GM12878 (cell line): Measurements from ENCODE around the gene GRM1. TPM values are rescaled to one million over a fixed set of nuclear protein-coding genes. Genes with fewer than 3 reads are reported as not detected.

Experiments used
- ATAC-seq: fragments of 200-7000 bp; cut with Tn5 transposase; 3 replicates; pipeline ENCODE4 v1.9.1; 2020; ENCODE audit warnings: mild to moderate bottlenecking, moderate library complexity
- BruUV-seq: library from RNA; stranded (reverse); fragments of 400-500 nt; replicated peaks from 2 replicates; lab custom pipeline; 2021; lab: Mats Ljungman, UMichigan
- CTCF ChIA-PET: fragments of 300-600 bp; sonication (Branson Sonifier 250); formaldehyde crosslinking; extraction: SDS; loops from one replicate; lab custom pipeline; 2021; ENCODE audit warnings: inconsistent platforms; lab: Yijun Ruan, JAX
- POLR2A ChIA-PET: fragments of 350-600 bp; formaldehyde crosslinking; extraction: SDS; loops from one replicate; lab custom pipeline; 2021; ENCODE audit warnings: inconsistent platforms; lab: Charles Lee
- RAD21 ChIA-PET: fragments of 300-600 bp; sonication (Branson Sonifier 250); formaldehyde crosslinking; loops from one replicate; lab custom pipeline; 2023; ENCODE audit warnings: antibody characterized with exemption; ENCODE audit not compliant: unreplicated experiment; lab: Charles Lee
- SMC1A ChIA-PET: fragments of 300-600 bp; sonication (Branson Sonifier 250); formaldehyde crosslinking; loops from one replicate; lab custom pipeline; 2023; ENCODE audit not compliant: unreplicated experiment, uncharacterized antibody; lab: Charles Lee
- DNase-seq: peaks from one replicate; pipeline ENCODE4 v3.0.0-alpha.2; 2011; ENCODE audit warnings: low read depth, low spot score
- FAIRE-seq: peaks from 3 replicates; lab custom pipeline; 2011; peaks lifted over from hg19 to GRCh38; lab: Jason Lieb, UNC
- H2AFZ ChIP-seq: 2 replicates; pipeline ENCODE4 v1.6.0; 2011; ENCODE audit warnings: low read depth, low read length, control low read depth; ENCODE audit not compliant: control insufficient read depth
- H3K27ac ChIP-seq: 2 replicates; pipeline ENCODE4 v1.5.1; 2011; ENCODE audit warnings: control low read depth; ENCODE audit not compliant: control insufficient read depth, insufficient read depth
- H3K27me3 ChIP-seq, 2 experiments: replicated peaks in 1 of 2; 2 replicates each; pipeline versions ENCODE4 v1.6.0 to v1.6.1; 2011; ENCODE audit warnings: low read length in 1 of 2; ENCODE audit not compliant: control insufficient read depth in 2 of 2, insufficient read depth in 2 of 2
- H3K36me3 ChIP-seq, 2 experiments: 2 replicates each; pipeline ENCODE4 v1.5.1; 2011; ENCODE audit warnings: low read length in 1 of 2; ENCODE audit not compliant: control insufficient read depth in 2 of 2, insufficient read depth in 2 of 2
- H3K4me1 ChIP-seq: 2 replicates; pipeline ENCODE4 v1.6.1; 2011; ENCODE audit warnings: mild to moderate bottlenecking, low read length, moderate library complexity, mixed read lengths; ENCODE audit not compliant: control insufficient read depth, insufficient read depth
- H3K4me2 ChIP-seq: 2 replicates; pipeline ENCODE4 v1.6.0; 2011; ENCODE audit warnings: control low read depth; ENCODE audit not compliant: control insufficient read depth, insufficient read depth
- H3K4me3 ChIP-seq: fragments of 200-600 bp; sonication (generic); 2 replicates; pipeline ENCODE4 v1.5.1; 2016
- H3K79me2 ChIP-seq: 2 replicates; pipeline ENCODE4 v1.6.0; 2011; ENCODE audit warnings: low read length; ENCODE audit not compliant: control insufficient read depth, insufficient read depth
- H3K9ac ChIP-seq: 2 replicates; pipeline ENCODE4 v1.8.0; 2011; ENCODE audit warnings: low read length, control low read depth, mixed read lengths; ENCODE audit not compliant: control insufficient read depth, insufficient read depth
- H3K9me3 ChIP-seq: replicated peaks from 3 replicates; pipeline ENCODE4 v1.5.1; 2011; ENCODE audit warnings: mild to moderate bottlenecking, low read length; ENCODE audit not compliant: control insufficient read depth, insufficient read depth
- H4K20me1 ChIP-seq: 2 replicates; pipeline ENCODE4 v1.6.0; 2011; ENCODE audit not compliant: control insufficient read depth, insufficient read depth
- BHLHE40 ChIP-seq, 2 experiments: fragments of 450-650 bp in 1 of 2; IDR thresholded peaks; 2 replicates each; pipeline ENCODE4 v1.6.1; 2011 to 2017; ENCODE audit warnings: low read depth in 2 of 2, borderline replicate concordance in 1 of 2, improper control_type of control experiment in 1 of 2, low read length in 1 of 2, mild to moderate bottlenecking in 1 of 2
- BRCA1 ChIP-seq: IDR thresholded peaks from 2 replicates; pipeline ENCODE4 v1.6.1; 2011; ENCODE audit warnings: low read depth, low read length, improper control_type of control experiment
- CBX3 ChIP-seq: fragments of 200-600 bp; sonication (generic); IDR thresholded peaks from 2 replicates; pipeline ENCODE4 v1.6.1; 2016; ENCODE audit warnings: low read depth, borderline replicate concordance
- MYB ChIP-seq: fragments of 150-350 bp; IDR thresholded peaks from 2 replicates; pipeline ENCODE4 v1.6.1; 2014; ENCODE audit warnings: mild to moderate bottlenecking, low read depth, low read length, borderline replicate concordance
- NFYB ChIP-seq: IDR thresholded peaks from 2 replicates; pipeline ENCODE4 v1.6.1; 2011; ENCODE audit warnings: low read depth, mild to moderate bottlenecking, low read length, improper control_type of control experiment, moderate library complexity; ENCODE audit not compliant: insufficient read depth
- NR2C1 ChIP-seq: fragments of 450-650 bp; IDR thresholded peaks from 2 replicates; pipeline ENCODE4 v1.6.1; 2017; ENCODE audit warnings: antibody characterized with exemption, mild to moderate bottlenecking, moderate library complexity
- NR2C2 ChIP-seq: IDR thresholded peaks from 2 replicates; pipeline ENCODE4 v1.6.1; 2011; ENCODE audit warnings: borderline replicate concordance, low read depth; ENCODE audit not compliant: control insufficient read depth, insufficient read length
- NR2F1 ChIP-seq: fragments of 450-650 bp; conservative IDR thresholded peaks from 2 replicates; pipeline ENCODE4 v1.6.1; 2017; ENCODE audit warnings: mild to moderate bottlenecking
- POLR2A ChIP-seq: IDR thresholded peaks from 2 replicates; pipeline ENCODE4 v1.6.1; 2011; ENCODE audit warnings: low read depth, mild to moderate bottlenecking, low read length
- RBBP5 ChIP-seq: fragments of 200-600 bp; sonication (generic); conservative IDR thresholded peaks from 2 replicates; pipeline ENCODE4 v1.6.1; 2016
- REST ChIP-seq: IDR thresholded peaks from 2 replicates; pipeline ENCODE4 v1.6.1; 2012; ENCODE audit warnings: mild to moderate bottlenecking, low read depth, low read length
- SIX5 ChIP-seq: IDR thresholded peaks from 2 replicates; pipeline ENCODE4 v1.6.1; 2011; ENCODE audit warnings: mild to moderate bottlenecking, low read depth, low read length, moderate library complexity; ENCODE audit not compliant: severe bottlenecking
- SREBF2 ChIP-seq: IDR thresholded peaks from 2 replicates; pipeline ENCODE4 v1.6.1; 2012; ENCODE audit warnings: mild to moderate bottlenecking, low read length
- TARDBP ChIP-seq: IDR thresholded peaks from 2 replicates; pipeline ENCODE4 v1.6.1; 2016; ENCODE audit warnings: borderline replicate concordance
- ZBED1 ChIP-seq: IDR thresholded peaks from 2 replicates; pipeline ENCODE4 v1.6.1; 2016; ENCODE audit warnings: borderline replicate concordance
- ZNF207 ChIP-seq: fragments of 450-650 bp; IDR thresholded peaks from 2 replicates; pipeline ENCODE4 v1.6.1; 2014; ENCODE audit warnings: antibody characterized with exemption, mild to moderate bottlenecking, borderline replicate concordance
- ZZZ3 ChIP-seq: IDR thresholded peaks from 2 replicates; pipeline ENCODE4 v1.6.1; 2011; ENCODE audit warnings: low read depth; ENCODE audit not compliant: control insufficient read depth, insufficient read length
- WGBS: methylation state at CpG from one replicate; pipeline ENCODE4 v1.1.6; 2016; ENCODE audit warnings: low lambda C conversion rate; ENCODE audit not compliant: insufficient replicate concordance, insufficient coverage; ENCODE audit errors: missing lambda C conversion rate; 5-methylcytosine and 5-hydroxymethylcytosine counted together
- in situ Hi-C: fragments of 300-500 bp; cut with MboI; formaldehyde crosslinking; loops from 9 replicates; pipeline ENCODE4 v1.14.3; 2018; ENCODE audit warnings: mixed read lengths
- intact Hi-C: fragments of 100-400 bp; cut with micrococcal nuclease; formaldehyde crosslinking; loops from one replicate; pipeline ENCODE4 v1.14.2; 2022; ENCODE audit not compliant: unreplicated experiment
- polyA plus RNA-seq, 11 experiments: library from polyadenylated mRNA; depleted of rRNA in 4 of 11; unstranded in 6 of 11; stranded (reverse) in 5 of 11; fragments of >200 nt; fragmentation: Nextera tagmentation in 4 of 11; fragmentation: Illumina TruSeq in 1 of 11; extraction: Ambion mirVana in 4 of 11; extraction: Trizol in 1 of 11; gene quantifications; 1 replicate in 1 of 11; 2 replicates in 10 of 11; pipeline versions ENCODE4 v1.2.1 to v1.2.3, GENCODE V29; 2011 to 2016; ENCODE audit warnings: inconsistent platforms in 2 of 11, missing spikeins in 2 of 11, low read depth in 1 of 11
- total RNA-seq, 4 experiments: library from RNA; depleted of rRNA in 3 of 4; stranded (reverse); fragments of >200 nt in 3 of 4; fragmentation: Illumina TruSeq in 1 of 4; extraction: Trizol in 1 of 4; gene quantifications; 2 replicates each; pipeline versions ENCODE4 v1.2.1 to v1.2.3, GENCODE V29; 2013 to 2021

GRM1 gene
- total and polyA plus RNA-seq, 10 of the 15 experiments (the other 5 are each of a cell fraction or from before 2014, with no cell fraction given): 0.04 TPM; not detected in 9

DNA sequence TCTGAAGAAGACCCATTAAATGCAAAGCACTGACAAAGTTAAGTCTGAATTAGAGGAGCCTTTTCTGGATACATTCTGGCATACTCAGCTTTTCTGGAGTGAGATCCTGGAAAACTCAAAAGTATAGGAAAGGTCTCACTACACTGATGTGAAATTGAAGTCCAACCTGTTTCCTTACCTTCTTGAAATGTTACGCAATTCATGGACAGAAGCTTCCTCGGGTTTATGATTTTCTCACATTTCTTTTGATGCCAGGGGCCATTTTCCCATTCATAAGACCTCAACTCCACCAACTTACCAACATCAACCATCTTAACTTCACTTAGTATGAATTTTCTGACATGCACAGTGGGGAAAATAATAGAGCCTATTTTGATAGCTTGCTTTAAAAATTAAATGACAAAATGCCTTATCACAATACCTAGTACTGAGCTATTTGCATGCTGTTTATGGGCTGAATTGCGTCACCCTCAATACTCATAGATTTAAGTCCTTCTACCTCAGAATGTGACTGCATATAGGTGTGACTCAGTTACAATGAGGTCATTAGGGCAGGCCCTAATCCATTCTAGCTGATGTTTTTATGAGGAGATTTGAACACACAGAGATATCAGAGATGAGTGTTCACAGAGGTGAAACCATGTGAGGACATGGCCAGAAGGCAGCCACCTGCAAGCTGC, 441.4 kb downstream of the GRM1 start:
- FAIRE-seq (no peak), DNase-seq (no peak), ATAC-seq (no peak)
- Histone ChIP-seq H3K27me3 (no peaks in the 10 kb centered on the region), H2AFZ (no peak overlapping the region), H3K79me2 (no peaks in the 10 kb centered on the region), H3K36me3 (no peaks in the 10 kb centered on the region), H3K4me2 (no peak overlapping the region), H3K4me1 (no peaks in the 10 kb centered on the region), H3K4me3 (no peak overlapping the region), H3K27ac (no peak overlapping the region), H4K20me1 (no peaks in the 10 kb centered on the region), H3K9ac (no peak overlapping the region), H3K9me3 (no peaks in the 10 kb centered on the region)
- ChIA-PET RAD21 (no interaction called here), CTCF (no interaction called here), SMC1A (no interaction called here), POLR2A (no interaction called here)
- no peak for TF ChIP-seq BRCA1
- TF ChIP-seq SIX5: no peak
- TF ChIP-seq ZZZ3: no peak
- TF ChIP-seq TARDBP: no peak
- TF ChIP-seq MYB: no peak
- in situ Hi-C loops (no loop called here), intact Hi-C loops (no loop called here)
- BruUV-seq: no TSS peak
- WGBS: 50% methylated on average over 3 of the region's 3 CpGs

GRCh38 chr6:146472918-146473317, 444.1 kb downstream of the GRM1 start:
- TF ChIP-seq SIX5 (no peak), RBBP5 (no peak), NR2F1 (no peak), ZNF207 (no peak), CBX3 (no peak), BHLHE40 (IDR thresholded peaks at IDR 0.05; ENCODE audit: borderline replicate concordance in 1 of 2, low read depth in 2 of 2, low read length in 1 of 2) (no peak), NFYB (no peak), NR2C2 (no peak), POLR2A (no peak), NR2C1 (no peak), REST (no peak), ZBED1 (no peak), SREBF2 (no peak)
- no peak for ATAC-seq
- Histone ChIP-seq H3K36me3 (no peaks in the 10 kb centered on the region), H3K27me3 (no peaks in the 10 kb centered on the region), H4K20me1 (no peaks in the 10 kb centered on the region), H3K4me3 (no peak overlapping the region), H3K79me2 (no peaks in the 10 kb centered on the region), H3K4me1 (no peaks in the 10 kb centered on the region), H3K9me3 (no peaks in the 10 kb centered on the region), H3K4me2 (no peak overlapping the region), H3K27ac (no peak overlapping the region), H3K9ac (no peak overlapping the region), H2AFZ (no peak overlapping the region)
- no peak for FAIRE-seq
- CTCF ChIA-PET: no interaction called here
- WGBS: 36% methylated on average over 3 of the region's 3 CpGs
- SMC1A ChIA-PET: interaction anchor here (0.7 to 1.4 kb wide), 3 partner anchors 9 to 19 kb away, joined by 3 read pairs; no protein-coding TSS in a partner anchor
- RAD21 ChIA-PET: no interaction called here
- POLR2A ChIA-PET: no interaction called here
- no TSS peak for BruUV-seq
- in situ Hi-C loops (no loop called here), intact Hi-C loops (no loop called here)
- no peak for DNase-seq
